OCI-LY3 (cell line): ENCODE data around the gene RIBC2.

Experiments used
- CTCF ChIP-seq: fragments of 200-600, 300-600 bp; sonication (generic); IDR thresholded peaks from 2 replicates; pipeline ENCODE4 v1.5.1; 2014; ENCODE audit warnings: antibody characterized with exemption, low read length, low read depth
- EZH2phosphoT487 ChIP-seq: fragments of 200-600 bp; shearing (Covaris generic); IDR thresholded peaks from 2 replicates; pipeline ENCODE4 v1.6.1; 2018; ENCODE audit warnings: antibody characterized with exemption, mixed run types, low read depth

DNA sequence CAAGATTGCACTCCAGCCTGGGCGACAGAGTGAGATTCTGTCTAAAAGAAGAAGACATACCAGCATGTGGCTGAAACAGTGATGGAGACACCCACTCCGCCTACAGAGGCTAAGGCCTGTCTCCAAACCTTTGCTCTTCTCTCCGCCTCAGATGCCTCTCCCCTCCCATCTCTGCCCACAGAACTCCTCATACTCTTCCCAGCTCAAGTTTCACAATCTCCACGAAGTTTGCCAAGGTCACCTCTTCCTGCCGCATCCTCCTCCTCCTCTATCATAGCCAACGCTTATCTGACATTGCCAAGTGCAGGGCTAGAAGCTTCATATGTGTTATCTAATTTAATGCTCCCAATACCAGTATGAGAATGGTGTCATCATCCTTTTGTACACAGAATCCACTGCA is 63.3 kb downstream of the RIBC2 start:
- no peak for TF ChIP-seq CTCF
- TF ChIP-seq EZH2phosphoT487: no peak
